ENCODE measurements around the gene DAGLA. TPM values are rescaled to one million over a fixed set of nuclear protein-coding genes. Genes with fewer than 3 reads are reported as not detected.
A peak's percentile ranks its signal among the peaks of the same experiment; 100 is the strongest.

DAGLA gene
- total and polyA plus RNA-seq, 2 of the 13 experiments (the other 11 are each of a cell fraction or from before 2014, with no cell fraction given) = 2.6 to 3.9 TPM

GRCh38 chr11:61747967-61748285, 67.7 kb downstream of the DAGLA start (continued):
- no peak for TF ChIP-seq ZNF513 (CRISPR knock-in tag; conservative IDR thresholded peaks at IDR 0.05)
- no peak for TF ChIP-seq PHB2 (IDR thresholded peaks at IDR 0.05; ENCODE audit: partially characterized antibody)
- TF ChIP-seq RBM39 (IDR thresholded peaks at IDR 0.05; ENCODE audit: low read depth, low read length, poor library complexity, severe bottlenecking) = no peak
- TF ChIP-seq ZNF570 (CRISPR knock-in tag; IDR thresholded peaks at IDR 0.05; ENCODE audit: borderline replicate concordance) = no peak
- no peak for TF ChIP-seq MTA3 (CRISPR knock-in tag; IDR thresholded peaks at IDR 0.05)
- no peak for TF ChIP-seq ZNF646 (CRISPR knock-in tag; IDR thresholded peaks at IDR 0.05)
- TF ChIP-seq MIER2 (CRISPR knock-in tag; IDR thresholded peaks at IDR 0.05) = no peak
- TF ChIP-seq ZNF256 (CRISPR knock-in tag; conservative IDR thresholded peaks at IDR 0.05) = no peak
- no peak for TF ChIP-seq ETV6 (CRISPR knock-in tag; conservative IDR thresholded peaks at IDR 0.05)
- no peak for TF ChIP-seq ZNF34 (CRISPR knock-in tag; IDR thresholded peaks at IDR 0.05; ENCODE audit: borderline replicate concordance)
- no peak for TF ChIP-seq ZNF75D (CRISPR knock-in tag; IDR thresholded peaks at IDR 0.05; ENCODE audit: borderline replicate concordance)
- TF ChIP-seq RNF219 (CRISPR knock-in tag; IDR thresholded peaks at IDR 0.05) = no peak
- TF ChIP-seq CHCHD3 (CRISPR knock-in tag; IDR thresholded peaks at IDR 0.05) = no peak
- TF ChIP-seq RNF2 (conservative IDR thresholded peaks at IDR 0.05; ENCODE audit: low read depth) = no peak
- TF ChIP-seq ZNF747 (CRISPR knock-in tag; IDR thresholded peaks at IDR 0.05; ENCODE audit: borderline replicate concordance) = peak; percentile 33; the same call in 1 of the 2 replicates
- no peak for TF ChIP-seq ZNF10 (CRISPR knock-in tag; IDR thresholded peaks at IDR 0.05; ENCODE audit: borderline replicate concordance, low read depth)
- no peak for TF ChIP-seq BCL3 (CRISPR knock-in tag; IDR thresholded peaks at IDR 0.05)
- TF ChIP-seq REPIN1 (CRISPR knock-in tag; IDR thresholded peaks at IDR 0.05; ENCODE audit: borderline replicate concordance, low read depth) = peak; percentile 24; the same call in 1 of the 2 replicates
- TF ChIP-seq ZNF788 (CRISPR knock-in tag; IDR thresholded peaks at IDR 0.05; ENCODE audit: borderline replicate concordance) = no peak
- 0 out of 2 replicates have a peak, but pooled peaks have one; percentile 10 for TF ChIP-seq GZF1 (CRISPR knock-in tag; IDR thresholded peaks at IDR 0.05)
